Lower leg skin (tissue), 3 donors: Measurements from ENCODE around the gene RPL18A.

Source experiments
- POLR2A ChIP-seq, 2 donors: fragments of 450-650 bp; IDR thresholded peaks; one replicate each; pipeline ENCODE4 v1.6.1; 2016 to 2017; ENCODE audit warnings: antibody characterized with exemption in 2 of 2, mild to moderate bottlenecking in 1 of 2, moderate library complexity in 1 of 2
- TF ChIP-seq, protein P1 (sequence below), 3 donors: fragments of 450-650 bp; IDR thresholded peaks; one replicate each; pipeline ENCODE4 v1.5.1; 2016; ENCODE audit warnings: antibody characterized with exemption in 3 of 3, mild to moderate bottlenecking in 3 of 3, moderate library complexity in 2 of 3

DNA sequence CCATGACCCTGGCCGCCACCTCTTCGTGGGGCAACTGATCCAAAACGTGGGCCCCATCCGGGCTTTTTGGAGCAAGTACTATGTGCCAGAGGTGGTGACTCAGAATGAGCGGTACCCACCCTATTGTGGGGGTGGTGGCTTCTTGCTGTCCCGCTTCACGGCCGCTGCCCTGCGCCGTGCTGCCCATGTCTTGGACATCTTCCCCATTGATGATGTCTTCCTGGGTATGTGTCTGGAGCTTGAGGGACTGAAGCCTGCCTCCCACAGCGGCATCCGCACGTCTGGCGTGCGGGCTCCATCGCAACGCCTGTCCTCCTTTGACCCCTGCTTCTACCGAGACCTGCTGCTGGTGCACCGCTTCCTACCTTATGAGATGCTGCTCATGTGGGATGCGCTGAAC lies 48.0 kb upstream of the RPL18A start:
- TF ChIP-seq, protein P1, sequence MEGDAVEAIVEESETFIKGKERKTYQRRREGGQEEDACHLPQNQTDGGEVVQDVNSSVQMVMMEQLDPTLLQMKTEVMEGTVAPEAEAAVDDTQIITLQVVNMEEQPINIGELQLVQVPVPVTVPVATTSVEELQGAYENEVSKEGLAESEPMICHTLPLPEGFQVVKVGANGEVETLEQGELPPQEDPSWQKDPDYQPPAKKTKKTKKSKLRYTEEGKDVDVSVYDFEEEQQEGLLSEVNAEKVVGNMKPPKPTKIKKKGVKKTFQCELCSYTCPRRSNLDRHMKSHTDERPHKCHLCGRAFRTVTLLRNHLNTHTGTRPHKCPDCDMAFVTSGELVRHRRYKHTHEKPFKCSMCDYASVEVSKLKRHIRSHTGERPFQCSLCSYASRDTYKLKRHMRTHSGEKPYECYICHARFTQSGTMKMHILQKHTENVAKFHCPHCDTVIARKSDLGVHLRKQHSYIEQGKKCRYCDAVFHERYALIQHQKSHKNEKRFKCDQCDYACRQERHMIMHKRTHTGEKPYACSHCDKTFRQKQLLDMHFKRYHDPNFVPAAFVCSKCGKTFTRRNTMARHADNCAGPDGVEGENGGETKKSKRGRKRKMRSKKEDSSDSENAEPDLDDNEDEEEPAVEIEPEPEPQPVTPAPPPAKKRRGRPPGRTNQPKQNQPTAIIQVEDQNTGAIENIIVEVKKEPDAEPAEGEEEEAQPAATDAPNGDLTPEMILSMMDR (IDR thresholded peaks at IDR 0.05): no peak
- no peak for TF ChIP-seq POLR2A (IDR thresholded peaks at IDR 0.05)
